Measurements from ENCODE around the gene ADD1. TPM values are rescaled to one million over a fixed set of nuclear protein-coding genes. Genes with fewer than 3 reads are reported as not detected.
A peak's percentile ranks its signal among the peaks of the same experiment; 100 is the strongest.
"Not testable (repeated sequence)": the region's sequence is repeated elsewhere in the genome, so short reads cannot be mapped to it uniquely, and the experiment has no call there.

The ADD1 gene
- polyA plus RNA-seq, 1 donor: 183 TPM

GRCh38 chr4:2910409-2910808 is 66.8 kb downstream of the ADD1 start:
- no CpG with 5 or more reads among the region's 7 CpGs for WGBS (ENCODE audit: insufficient coverage, low lambda C conversion rate)

GRCh38 chr4:2911868-2912267 is 68.2 kb downstream of the ADD1 start:
- no peak for DNase-seq
- Histone ChIP-seq H3K9me3 (ENCODE audit: control insufficient read depth, low read depth, low read length) (no peaks in the 10 kb centered on the region), H3K36me3 (ENCODE audit: control insufficient read depth, insufficient read depth, low read length) (peaks cover 90% of the 10 kb centered on the region), H3K4me1 (ENCODE audit: control insufficient read depth, insufficient read depth, low read length) (peaks cover 3% of the 10 kb centered on the region), H3K27ac (ENCODE audit: low read length) (no peak overlapping the region), H3K27me3 (ENCODE audit: control insufficient read depth, insufficient read depth, low read length) (no peaks in the 10 kb centered on the region), H3K4me3 (ENCODE audit: low read length) (no peak overlapping the region)
- WGBS (ENCODE audit: insufficient coverage, low lambda C conversion rate): no CpG with 5 or more reads among the region's 3 CpGs

More at GRCh38 chr4:2910409-2910808, 66.8 kb downstream of the ADD1 start:
- no peak overlapping the region for H3K4me3 ChIP-seq (ENCODE audit: low read length)
- H3K9me3 ChIP-seq (ENCODE audit: control insufficient read depth, low read depth, low read length): no peaks in the 10 kb centered on the region
- H3K27ac ChIP-seq (ENCODE audit: low read length): no peak overlapping the region
- peaks cover 3% of the 10 kb centered on the region for H3K4me1 ChIP-seq (ENCODE audit: control insufficient read depth, insufficient read depth, low read length)
- H3K36me3 ChIP-seq (ENCODE audit: control insufficient read depth, insufficient read depth, low read length): peaks cover 95% of the 10 kb centered on the region
- H3K27me3 ChIP-seq (ENCODE audit: control insufficient read depth, insufficient read depth, low read length): no peaks in the 10 kb centered on the region
- DNase-seq: no peak

GRCh38 chr4:2913168-2913567 is 69.5 kb downstream of the ADD1 start:
- 82% methylated on average over 3 of the region's 6 CpGs for WGBS (ENCODE audit: insufficient coverage, low lambda C conversion rate)
- no peak for DNase-seq
- peaks cover 77% of the 10 kb centered on the region for H3K36me3 ChIP-seq (ENCODE audit: control insufficient read depth, insufficient read depth, low read length)
- peaks cover under 1% of the 10 kb centered on the region for H3K4me1 ChIP-seq (ENCODE audit: control insufficient read depth, insufficient read depth, low read length)
- no peaks in the 10 kb centered on the region for H3K9me3 ChIP-seq (ENCODE audit: control insufficient read depth, low read depth, low read length)
- no peaks in the 10 kb centered on the region for H3K27me3 ChIP-seq (ENCODE audit: control insufficient read depth, insufficient read depth, low read length)
- no peak overlapping the region for H3K4me3 ChIP-seq (ENCODE audit: low read length)
- no peak overlapping the region for H3K27ac ChIP-seq (ENCODE audit: low read length)

- Histone ChIP-seq H3K9me3 (ENCODE audit: control insufficient read depth, low read depth, low read length) (no peaks in the 10 kb centered on the region), H3K36me3 (ENCODE audit: control insufficient read depth, insufficient read depth, low read length) (peaks cover 67% of the 10 kb centered on the region), H3K4me3 (ENCODE audit: low read length) (no peak overlapping the region), H3K27me3 (ENCODE audit: control insufficient read depth, insufficient read depth, low read length) (no peaks in the 10 kb centered on the region), H3K27ac (ENCODE audit: low read length) (no peak overlapping the region), H3K4me1 (ENCODE audit: control insufficient read depth, insufficient read depth, low read length) (no peaks in the 10 kb centered on the region)
- WGBS (ENCODE audit: insufficient coverage, low lambda C conversion rate): 90% methylated on average over 2 of the region's 16 CpGs
- DNase-seq: no peak
Measured at GRCh38 chr4:2914256-2915126, 70.8 kb downstream of the ADD1 start.

- peaks cover 54% of the 10 kb centered on the region for H3K36me3 ChIP-seq (ENCODE audit: control insufficient read depth, insufficient read depth, low read length)
- H3K4me3 ChIP-seq (ENCODE audit: low read length): no peak overlapping the region
Measured at GRCh38 chr4:2915789-2916188, 72.1 kb downstream of the ADD1 start.

GRCh38 chr4:2916696-2917095 is 73.1 kb downstream of the ADD1 start:
- H3K9me3 ChIP-seq (ENCODE audit: control insufficient read depth, low read depth, low read length); H3K4me3 ChIP-seq (ENCODE audit: low read length); H3K27ac ChIP-seq (ENCODE audit: low read length); H3K27me3 ChIP-seq (ENCODE audit: control insufficient read depth, insufficient read depth, low read length); H3K4me1 ChIP-seq (ENCODE audit: control insufficient read depth, insufficient read depth, low read length); DNase-seq: not testable (repeated sequence)
- peaks cover 47% of the 10 kb centered on the region for H3K36me3 ChIP-seq (ENCODE audit: control insufficient read depth, insufficient read depth, low read length)
- WGBS (ENCODE audit: insufficient coverage, low lambda C conversion rate): no CpG with 5 or more reads among the region's 2 CpGs

More at GRCh38 chr4:2915789-2916188, 72.1 kb downstream of the ADD1 start:
- Histone ChIP-seq H3K9me3 (ENCODE audit: control insufficient read depth, low read depth, low read length) (no peaks in the 10 kb centered on the region), H3K27me3 (ENCODE audit: control insufficient read depth, insufficient read depth, low read length) (no peaks in the 10 kb centered on the region), H3K27ac (ENCODE audit: low read length) (no peak overlapping the region), H3K4me1 (ENCODE audit: control insufficient read depth, insufficient read depth, low read length) (no peaks in the 10 kb centered on the region)
- DNase-seq: no peak
- WGBS (ENCODE audit: insufficient coverage, low lambda C conversion rate): no CpG with 5 or more reads among the region's 9 CpGs

- not testable (repeated sequence) for H3K27ac ChIP-seq (ENCODE audit: low read length); H3K4me3 ChIP-seq (ENCODE audit: low read length); H3K4me1 ChIP-seq (ENCODE audit: control insufficient read depth, insufficient read depth, low read length); H3K9me3 ChIP-seq (ENCODE audit: control insufficient read depth, low read depth, low read length); DNase-seq; H3K27me3 ChIP-seq (ENCODE audit: control insufficient read depth, insufficient read depth, low read length)
- WGBS (ENCODE audit: insufficient coverage, low lambda C conversion rate): no CpG with 5 or more reads among the region's 2 CpGs
- H3K36me3 ChIP-seq (ENCODE audit: control insufficient read depth, insufficient read depth, low read length): peaks cover 41% of the 10 kb centered on the region
Measured at GRCh38 chr4:2918300-2918699, 74.7 kb downstream of the ADD1 start.

GRCh38 chr4:2918714-2919113 is 75.1 kb downstream of the ADD1 start:
- not testable (repeated sequence) for H3K9me3 ChIP-seq (ENCODE audit: control insufficient read depth, low read depth, low read length); H3K27ac ChIP-seq (ENCODE audit: low read length); DNase-seq; H3K4me3 ChIP-seq (ENCODE audit: low read length); H3K27me3 ChIP-seq (ENCODE audit: control insufficient read depth, insufficient read depth, low read length)
- 100% methylated on average over 1 of the region's 8 CpGs for WGBS (ENCODE audit: insufficient coverage, low lambda C conversion rate)
- Histone ChIP-seq H3K4me1 (ENCODE audit: control insufficient read depth, insufficient read depth, low read length) (peaks cover 10% of the 10 kb centered on the region), H3K36me3 (ENCODE audit: control insufficient read depth, insufficient read depth, low read length) (peaks cover 41% of the 10 kb centered on the region)

GRCh38 chr4:2922453-2923101 is 78.9 kb downstream of the ADD1 start:
- DNase-seq; H3K4me3 ChIP-seq (ENCODE audit: low read length); H3K9me3 ChIP-seq (ENCODE audit: control insufficient read depth, low read depth, low read length); H3K27me3 ChIP-seq (ENCODE audit: control insufficient read depth, insufficient read depth, low read length); H3K27ac ChIP-seq (ENCODE audit: low read length): not testable (repeated sequence)
- Histone ChIP-seq H3K4me1 (ENCODE audit: control insufficient read depth, insufficient read depth, low read length) (peaks cover 33% of the 10 kb centered on the region), H3K36me3 (ENCODE audit: control insufficient read depth, insufficient read depth, low read length) (peaks cover 48% of the 10 kb centered on the region)
- WGBS (ENCODE audit: insufficient coverage, low lambda C conversion rate): no CpG with 5 or more reads among the region's 7 CpGs

GRCh38 chr4:2923141-2923551 is 79.5 kb downstream of the ADD1 start:
- Histone ChIP-seq H3K9me3 (ENCODE audit: control insufficient read depth, low read depth, low read length) (peaks cover 2% of the 10 kb centered on the region), H3K36me3 (ENCODE audit: control insufficient read depth, insufficient read depth, low read length) (peaks cover 53% of the 10 kb centered on the region), H3K27ac (ENCODE audit: low read length) (peak overlapping the region; percentile 29), H3K4me1 (ENCODE audit: control insufficient read depth, insufficient read depth, low read length) (peaks cover 35% of the 10 kb centered on the region), H3K4me3 (ENCODE audit: low read length) (no peak overlapping the region), H3K27me3 (ENCODE audit: control insufficient read depth, insufficient read depth, low read length) (no peaks in the 10 kb centered on the region)
- no CpG with 5 or more reads among the region's 10 CpGs for WGBS (ENCODE audit: insufficient coverage, low lambda C conversion rate)
- DNase-seq: no peak

Measured in large intestine (tissue), 3 donors.